ENCODE results near the gene MED13.

MED13 gene

GRCh38 chr17:61970030-61970429 lies 95.0 kb downstream of the MED13 start:
- H3K9me3 ChIP-seq (ENCODE audit: insufficient read depth, low read depth, low read length), result peaks cover 2% of the 10 kb centered on the region
- no peak overlapping the region for H2AK5ac ChIP-seq (ENCODE audit: low read length)
- H2BK120ac ChIP-seq (ENCODE audit: insufficient read depth, low read length, poor library complexity), result no peak overlapping the region
- no peak overlapping the region for H3K23ac ChIP-seq (ENCODE audit: low read length)
- H3K18ac ChIP-seq (ENCODE audit: low read length), result no peak overlapping the region
- no peak overlapping the region for H2BK12ac ChIP-seq (ENCODE audit: low read length)
- no peak overlapping the region for H4K91ac ChIP-seq (ENCODE audit: low read depth, low read length)
- H3K79me1 ChIP-seq (ENCODE audit: low read length), result no peaks in the 10 kb centered on the region
- no peak overlapping the region for H2BK5ac ChIP-seq (ENCODE audit: low read depth, low read length, poor library complexity)
- no peak overlapping the region for H3K14ac ChIP-seq (ENCODE audit: low read length)
- H3K27ac ChIP-seq (ENCODE audit: low read depth, low read length), result no peak overlapping the region
- H4K12ac ChIP-seq (ENCODE audit: low read depth, low read length), result no peak overlapping the region
- no peak overlapping the region for H3K4ac ChIP-seq (ENCODE audit: low read depth, low read length)
- no CpG with 5 or more reads among the region's 1 CpG for WGBS (ENCODE audit: extremely low coverage, insufficient coverage, insufficient read length)
- no peaks in the 10 kb centered on the region for H3K4me1 ChIP-seq (ENCODE audit: control insufficient read depth in 1 of 2, insufficient read depth in 2 of 2, low read length in 2 of 2)
- H3K79me2 ChIP-seq (ENCODE audit: control insufficient read depth, insufficient read depth, low read length, poor library complexity), result no peaks in the 10 kb centered on the region
- H3K9ac ChIP-seq (ENCODE audit: low read length), result no peak overlapping the region
- H3K27me3 ChIP-seq (ENCODE audit: insufficient read depth, low read length), result no peaks in the 10 kb centered on the region
- H3K4me2 ChIP-seq (ENCODE audit: low read length), result no peak overlapping the region
- no peak overlapping the region for H4K8ac ChIP-seq (ENCODE audit: low read depth, low read length)
- no peak overlapping the region for H3K4me3 ChIP-seq (ENCODE audit: low read depth, low read length)
- no peak for DNase-seq
- H3K36me3 ChIP-seq (ENCODE audit: control insufficient read depth in 1 of 2, insufficient read depth in 2 of 2, low read length in 2 of 2), result peaks cover 33 to 39% of the 10 kb centered on the region in 2 experiments
- H2AFZ ChIP-seq (ENCODE audit: insufficient read depth, low read length, poor library complexity), result no peak overlapping the region

GRCh38 chr17:61968757-61969156 lies 96.3 kb downstream of the MED13 start:
- Histone ChIP-seq H2BK12ac (ENCODE audit: low read length) (no peak overlapping the region), H3K79me1 (ENCODE audit: low read length) (no peaks in the 10 kb centered on the region), H2AK5ac (ENCODE audit: low read length) (no peak overlapping the region), H3K9me3 (ENCODE audit: insufficient read depth, low read depth, low read length) (no peaks in the 10 kb centered on the region), H2AFZ (ENCODE audit: insufficient read depth, low read length, poor library complexity) (no peak overlapping the region), H3K9ac (ENCODE audit: low read length) (no peak overlapping the region), H3K27ac (ENCODE audit: low read depth, low read length) (no peak overlapping the region), H2BK5ac (ENCODE audit: low read depth, low read length, poor library complexity) (no peak overlapping the region), H2BK120ac (ENCODE audit: insufficient read depth, low read length, poor library complexity) (no peak overlapping the region), H3K4ac (ENCODE audit: low read depth, low read length) (no peak overlapping the region), H3K14ac (ENCODE audit: low read length) (no peak overlapping the region), H3K79me2 (ENCODE audit: control insufficient read depth, insufficient read depth, low read length, poor library complexity) (no peaks in the 10 kb centered on the region), H4K12ac (ENCODE audit: low read depth, low read length) (no peak overlapping the region), H4K91ac (ENCODE audit: low read depth, low read length) (no peak overlapping the region), H3K4me2 (ENCODE audit: low read length) (no peak overlapping the region), H3K4me3 (ENCODE audit: low read depth, low read length) (no peak overlapping the region), H3K4me1 (ENCODE audit: control insufficient read depth in 1 of 2, insufficient read depth in 2 of 2, low read length in 2 of 2) (no peaks in the 10 kb centered on the region), H3K27me3 (ENCODE audit: insufficient read depth, low read length) (no peaks in the 10 kb centered on the region), H3K18ac (ENCODE audit: low read length) (no peak overlapping the region), H3K36me3 (ENCODE audit: control insufficient read depth in 1 of 2, insufficient read depth in 2 of 2, low read length in 2 of 2) (peaks cover 38 to 45% of the 10 kb centered on the region in 2 experiments), H4K8ac (ENCODE audit: low read depth, low read length) (no peak overlapping the region), H3K23ac (ENCODE audit: low read length) (no peak overlapping the region)
- no peak for DNase-seq
- no CpG with 5 or more reads among the region's 5 CpGs for WGBS (ENCODE audit: extremely low coverage, insufficient coverage, insufficient read length)

DNA sequence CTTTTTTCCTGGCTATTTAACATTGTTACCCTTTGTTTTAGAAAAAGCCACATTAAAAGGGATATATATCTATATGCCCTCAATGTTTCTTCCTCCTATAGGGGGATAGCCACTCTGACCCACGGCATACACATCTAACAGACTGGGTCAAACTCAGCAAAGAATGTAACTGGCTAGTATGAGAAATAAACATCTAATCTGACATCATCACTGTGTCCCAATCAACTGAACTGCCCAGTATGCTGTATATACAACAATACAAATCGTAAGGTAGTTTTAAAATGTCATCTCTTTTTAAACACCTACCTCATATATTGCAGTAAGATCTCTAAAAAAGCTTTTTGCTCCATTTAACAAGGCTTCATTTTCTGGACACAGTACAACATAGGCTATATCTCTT lies 97.3 kb downstream of the MED13 start:
- WGBS (ENCODE audit: extremely low coverage, insufficient coverage, insufficient read length), result no CpG with 5 or more reads among the region's 2 CpGs
- Histone ChIP-seq H3K4me2 (ENCODE audit: low read length) (no peak overlapping the region), H3K9ac (ENCODE audit: low read length) (no peak overlapping the region), H3K79me2 (ENCODE audit: control insufficient read depth, insufficient read depth, low read length, poor library complexity) (no peaks in the 10 kb centered on the region), H2AK5ac (ENCODE audit: low read length) (no peak overlapping the region), H3K9me3 (ENCODE audit: insufficient read depth, low read depth, low read length) (no peaks in the 10 kb centered on the region), H3K23ac (ENCODE audit: low read length) (no peak overlapping the region), H3K4me1 (ENCODE audit: control insufficient read depth in 1 of 2, insufficient read depth in 2 of 2, low read length in 2 of 2) (no peaks in the 10 kb centered on the region), H2BK120ac (ENCODE audit: insufficient read depth, low read length, poor library complexity) (no peak overlapping the region), H3K79me1 (ENCODE audit: low read length) (no peaks in the 10 kb centered on the region), H3K14ac (ENCODE audit: low read length) (no peak overlapping the region), H4K91ac (ENCODE audit: low read depth, low read length) (no peak overlapping the region), H3K36me3 (ENCODE audit: control insufficient read depth in 1 of 2, insufficient read depth in 2 of 2, low read length in 2 of 2) (peaks cover 34 to 45% of the 10 kb centered on the region in 2 experiments), H3K27ac (ENCODE audit: low read depth, low read length) (no peak overlapping the region), H3K18ac (ENCODE audit: low read length) (no peak overlapping the region), H3K27me3 (ENCODE audit: insufficient read depth, low read length) (no peaks in the 10 kb centered on the region), H2AFZ (ENCODE audit: insufficient read depth, low read length, poor library complexity) (no peak overlapping the region), H4K12ac (ENCODE audit: low read depth, low read length) (no peak overlapping the region), H2BK5ac (ENCODE audit: low read depth, low read length, poor library complexity) (no peak overlapping the region), H2BK12ac (ENCODE audit: low read length) (no peak overlapping the region), H3K4ac (ENCODE audit: low read depth, low read length) (no peak overlapping the region), H3K4me3 (ENCODE audit: low read depth, low read length) (no peak overlapping the region), H4K8ac (ENCODE audit: low read depth, low read length) (no peak overlapping the region)
- DNase-seq, result no peak

DNA sequence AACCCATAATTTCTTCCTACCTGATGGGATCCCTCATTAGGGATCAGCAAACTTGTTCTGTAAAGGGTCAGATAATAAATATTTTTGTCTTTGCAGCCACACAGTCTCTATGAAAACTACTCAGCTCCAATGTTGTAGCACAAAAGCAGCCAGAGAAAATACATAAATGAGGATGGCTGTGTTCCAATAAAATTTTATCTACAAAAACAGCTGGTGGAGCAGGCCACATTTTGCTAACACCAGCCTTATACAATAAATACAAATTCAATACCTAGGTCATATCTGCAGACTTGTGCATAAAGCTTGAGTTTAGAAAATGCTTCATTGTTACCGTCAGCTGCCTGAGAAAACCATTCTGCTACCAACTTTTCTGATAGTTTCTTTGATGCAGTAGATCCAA lies 98.9 kb downstream of the MED13 start:
- no peaks in the 10 kb centered on the region for H3K79me1 ChIP-seq (ENCODE audit: low read length)
- no peaks in the 10 kb centered on the region for H3K9me3 ChIP-seq (ENCODE audit: insufficient read depth, low read depth, low read length)
- H3K27me3 ChIP-seq (ENCODE audit: insufficient read depth, low read length), result no peaks in the 10 kb centered on the region
- H3K4ac ChIP-seq (ENCODE audit: low read depth, low read length), result no peak overlapping the region
- no peak overlapping the region for H4K8ac ChIP-seq (ENCODE audit: low read depth, low read length)
- H3K27ac ChIP-seq (ENCODE audit: low read depth, low read length), result no peak overlapping the region
- no peak overlapping the region for H3K9ac ChIP-seq (ENCODE audit: low read length)
- no peak overlapping the region for H3K23ac ChIP-seq (ENCODE audit: low read length)
- no peak overlapping the region for H2BK120ac ChIP-seq (ENCODE audit: insufficient read depth, low read length, poor library complexity)
- H3K4me1 ChIP-seq (ENCODE audit: control insufficient read depth in 1 of 2, insufficient read depth in 2 of 2, low read length in 2 of 2), result no peaks in the 10 kb centered on the region
- H4K91ac ChIP-seq (ENCODE audit: low read depth, low read length), result no peak overlapping the region
- H3K14ac ChIP-seq (ENCODE audit: low read length), result no peak overlapping the region
- H2AFZ ChIP-seq (ENCODE audit: insufficient read depth, low read length, poor library complexity), result no peak overlapping the region
- H3K18ac ChIP-seq (ENCODE audit: low read length), result no peak overlapping the region
- no peak overlapping the region for H2BK5ac ChIP-seq (ENCODE audit: low read depth, low read length, poor library complexity)
- H4K12ac ChIP-seq (ENCODE audit: low read depth, low read length), result no peak overlapping the region
- H2AK5ac ChIP-seq (ENCODE audit: low read length), result no peak overlapping the region
- WGBS (ENCODE audit: extremely low coverage, insufficient coverage, insufficient read length), result no CpG with 5 or more reads among the region's 1 CpG
- no peaks in the 10 kb centered on the region for H3K79me2 ChIP-seq (ENCODE audit: control insufficient read depth, insufficient read depth, low read length, poor library complexity)
- peaks cover 34 to 46% of the 10 kb centered on the region in 2 experiments for H3K36me3 ChIP-seq (ENCODE audit: control insufficient read depth in 1 of 2, insufficient read depth in 2 of 2, low read length in 2 of 2)
- H2BK12ac ChIP-seq (ENCODE audit: low read length), result no peak overlapping the region
- no peak overlapping the region for H3K4me2 ChIP-seq (ENCODE audit: low read length)
- no peak for DNase-seq
- H3K4me3 ChIP-seq (ENCODE audit: low read depth, low read length), result no peak overlapping the region
